ENCODE data around the gene GRIK4.

Gene GRIK4

GRCh38 chr11:120510406-120511115, 987 bp upstream of the GRIK4 start:
- no peak overlapping the region for H3K4me3 ChIP-seq (IDR thresholded peaks at IDR 0.05; ENCODE audit: insufficient read depth, low read depth, low read length)
- no peaks in the 10 kb centered on the region for H3K79me2 ChIP-seq (ENCODE audit: insufficient read depth, low read depth)
- no peaks in the 10 kb centered on the region for H3K27me3 ChIP-seq (ENCODE audit: insufficient read depth, low read depth)
- no peak overlapping the region for H3K4me2 ChIP-seq
- H2AFZ ChIP-seq (ENCODE audit: low read depth): no peak overlapping the region
- TF ChIP-seq CTCF (conservative IDR thresholded peaks at IDR 0.05; ENCODE audit: low read depth, low read length): no peak
- H3K27ac ChIP-seq: no peak overlapping the region
- H3K4me1 ChIP-seq (ENCODE audit: low read depth, poor library complexity, severe bottlenecking): no peaks in the 10 kb centered on the region
- no peaks in the 10 kb centered on the region for H3K36me3 ChIP-seq (ENCODE audit: insufficient read depth)
- H3K9ac ChIP-seq: no peak overlapping the region
- no peaks in the 10 kb centered on the region for H4K20me1 ChIP-seq (ENCODE audit: insufficient read depth)

GRCh38 chr11:120511820-120512738, 531 bp downstream of the GRIK4 start:
- Histone ChIP-seq H3K27me3 (ENCODE audit: insufficient read depth, low read depth) (no peaks in the 10 kb centered on the region), H2AFZ (ENCODE audit: low read depth) (no peak overlapping the region; the same call in 1 of the 2 replicates), H3K79me2 (ENCODE audit: insufficient read depth, low read depth) (no peaks in the 10 kb centered on the region), H3K4me2 (no peak overlapping the region), H3K27ac (no peak overlapping the region), H3K4me3 (IDR thresholded peaks at IDR 0.05; ENCODE audit: insufficient read depth, low read depth, low read length) (no peak overlapping the region), H3K4me1 (ENCODE audit: low read depth, poor library complexity, severe bottlenecking) (no peaks in the 10 kb centered on the region), H3K36me3 (ENCODE audit: insufficient read depth) (no peaks in the 10 kb centered on the region), H4K20me1 (ENCODE audit: insufficient read depth) (no peaks in the 10 kb centered on the region), H3K9ac (no peak overlapping the region)
- TF ChIP-seq CTCF (conservative IDR thresholded peaks at IDR 0.05; ENCODE audit: low read depth, low read length): no peak

GRCh38 chr11:120512739-120513435, 1.3 kb downstream of the GRIK4 start:
- Histone ChIP-seq H2AFZ (ENCODE audit: low read depth) (no peak overlapping the region), H3K9ac (no peak overlapping the region), H3K36me3 (ENCODE audit: insufficient read depth) (no peaks in the 10 kb centered on the region), H4K20me1 (ENCODE audit: insufficient read depth) (no peaks in the 10 kb centered on the region), H3K27me3 (ENCODE audit: insufficient read depth, low read depth) (no peaks in the 10 kb centered on the region), H3K4me3 (IDR thresholded peaks at IDR 0.05; ENCODE audit: insufficient read depth, low read depth, low read length) (no peak overlapping the region), H3K27ac (no peak overlapping the region), H3K4me2 (no peak overlapping the region), H3K79me2 (ENCODE audit: insufficient read depth, low read depth) (no peaks in the 10 kb centered on the region), H3K4me1 (ENCODE audit: low read depth, poor library complexity, severe bottlenecking) (no peaks in the 10 kb centered on the region)
- TF ChIP-seq CTCF (conservative IDR thresholded peaks at IDR 0.05; ENCODE audit: low read depth, low read length): no peak

- no peak overlapping the region for H3K4me3 ChIP-seq (IDR thresholded peaks at IDR 0.05; ENCODE audit: insufficient read depth, low read depth, low read length)
- no peaks in the 10 kb centered on the region for H3K4me1 ChIP-seq (ENCODE audit: low read depth, poor library complexity, severe bottlenecking)
- no peaks in the 10 kb centered on the region for H3K36me3 ChIP-seq (ENCODE audit: insufficient read depth)
- H3K9ac ChIP-seq: no peak overlapping the region
- H3K4me2 ChIP-seq: no peak overlapping the region
- no peaks in the 10 kb centered on the region for H3K27me3 ChIP-seq (ENCODE audit: insufficient read depth, low read depth)
- no peak overlapping the region for H3K27ac ChIP-seq
- no peaks in the 10 kb centered on the region for H3K79me2 ChIP-seq (ENCODE audit: insufficient read depth, low read depth)
- no peak for TF ChIP-seq CTCF (conservative IDR thresholded peaks at IDR 0.05; ENCODE audit: low read depth, low read length)
- no peak overlapping the region for H2AFZ ChIP-seq (ENCODE audit: low read depth)
- H4K20me1 ChIP-seq (ENCODE audit: insufficient read depth): no peaks in the 10 kb centered on the region
Measured at GRCh38 chr11:120513436-120514315, 2.1 kb downstream of the GRIK4 start.
